Fibroblast of pulmonary artery (primary cell): Measurements from ENCODE around the gene TANGO6.

Experiments used
- DNase-seq: peaks from one replicate; pipeline ENCODE4 v3.0.0-alpha.2; 2010; ENCODE audit warnings: low read depth
- H3K4me3 ChIP-seq: replicated peaks from 2 replicates; pipeline ENCODE4 v1.5.1; 2011; ENCODE audit warnings: low read depth, mild to moderate bottlenecking, control low read depth, low read length, moderate library complexity
- CTCF ChIP-seq: IDR thresholded peaks from 2 replicates; pipeline ENCODE4 v1.5.1; 2011; ENCODE audit warnings: mild to moderate bottlenecking, control low read depth, low read length, inconsistent platforms; ENCODE audit errors: missing control alignments

The TANGO6 gene

GRCh38 chr16:68893710-68894705, 50.7 kb downstream of the TANGO6 start:
- DNase-seq = peak; percentile 54

GRCh38 chr16:68894714-68895113, 51.4 kb downstream of the TANGO6 start:
- no peak for TF ChIP-seq CTCF
- H3K4me3 ChIP-seq = no peak overlapping the region
- DNase-seq = no peak

More at GRCh38 chr16:68893710-68894705, 50.7 kb downstream of the TANGO6 start:
- no peak for TF ChIP-seq CTCF
- no peak overlapping the region for H3K4me3 ChIP-seq

GRCh38 chr16:68898026-68898425, 54.7 kb downstream of the TANGO6 start:
- TF ChIP-seq CTCF = no peak
- DNase-seq = no peak
- no peak overlapping the region for H3K4me3 ChIP-seq

- no peak for TF ChIP-seq CTCF
Measured at GRCh38 chr16:68900009-68900408, 56.7 kb downstream of the TANGO6 start.

GRCh38 chr16:68902003-68902968, 59.0 kb downstream of the TANGO6 start:
- H3K4me3 ChIP-seq = no peak overlapping the region
- DNase-seq = peak; percentile 74
- peak; percentile 77 for TF ChIP-seq CTCF

More at GRCh38 chr16:68900009-68900408, 56.7 kb downstream of the TANGO6 start:
- H3K4me3 ChIP-seq = no peak overlapping the region
- DNase-seq = no peak

- TF ChIP-seq CTCF = no peak
- H3K4me3 ChIP-seq = no peak overlapping the region
- no peak for DNase-seq
Measured at GRCh38 chr16:68902969-68903345, 59.6 kb downstream of the TANGO6 start.
